Esophagus squamous epithelium (tissue), 5 donors: ENCODE data around the gene SLC16A7. TPM values are rescaled to one million over a fixed set of nuclear protein-coding genes. Genes with fewer than 3 reads are reported as not detected.

Source experiments
- DNase-seq: peaks from one replicate; lab custom pipeline; 2025; lab: John Stamatoyannopoulos, UW
- H3K27ac ChIP-seq, 4 donors: fragments of 200-600 bp; sonication (generic); one replicate each; pipeline ENCODE4 v1.5.1; 2016 to 2019; ENCODE audit warnings: mild to moderate bottlenecking in 1 of 4
- H3K27me3 ChIP-seq, 4 donors: fragments of 200-600 bp; sonication (generic); 1 replicate in 3 of 4; 2 replicates in 1 of 4; pipeline versions ENCODE4 v1.5.1 to v1.6.0; 2017 to 2021; ENCODE audit warnings: antibody characterized with exemption in 1 of 4
- H3K36me3 ChIP-seq, 3 donors: fragments of 200-600 bp; sonication (generic); one replicate each; pipeline ENCODE4 v1.5.1; 2016 to 2019
- H3K4me1 ChIP-seq, 3 donors: fragments of 200-600 bp; sonication (generic); one replicate each; pipeline ENCODE4 v1.5.1; 2017 to 2019
- H3K4me3 ChIP-seq, 4 donors: fragments of 200-600 bp; sonication (generic); 1 replicate in 3 of 4; 2 replicates in 1 of 4; pipeline ENCODE4 v1.5.1; 2016 to 2019; ENCODE audit warnings: mild to moderate bottlenecking in 2 of 4, moderate library complexity in 1 of 4
- H3K9me3 ChIP-seq, 3 donors: fragments of 200-600 bp; sonication (generic); one replicate each; pipeline ENCODE4 v1.5.1; 2016 to 2019
- CTCF ChIP-seq, 6 experiments: fragments of 450-650 bp in 4 of 6; fragments of 200-600 bp in 2 of 6; sonication (generic) in 2 of 6; IDR thresholded peaks; one replicate each; pipeline ENCODE4 v1.5.1; 2016 to 2019; ENCODE audit warnings: antibody characterized with exemption in 6 of 6, mild to moderate bottlenecking in 4 of 6, moderate library complexity in 4 of 6
- POLR2A ChIP-seq, 4 donors: fragments of 450-650 bp; IDR thresholded peaks; one replicate each; pipeline ENCODE4 v1.6.1; 2017; ENCODE audit warnings: antibody characterized with exemption in 4 of 4, mild to moderate bottlenecking in 4 of 4, moderate library complexity in 3 of 4
- WGBS, 2 donors: methylation state at CpG; one replicate each; pipeline ENCODE4 v1.1.5; 2018; 5-methylcytosine and 5-hydroxymethylcytosine counted together
- intact Hi-C: fragments of 100-400 bp; cut with DNase I; formaldehyde crosslinking; loops from one replicate; pipeline ENCODE4 v1.15.0; 2022
- total RNA-seq, 4 donors: library from RNA; depleted of rRNA; stranded (reverse); fragments of >200 nt; gene quantifications; one replicate each; pipeline ENCODE4 v1.1.0, GENCODE V29; 2016
- donor health status: DM: yes; HTN: yes; CAD: no.

The SLC16A7 gene
- total RNA-seq, 4 donors from 2014 or later = 55.3 to 82.1 (median 72.9) TPM

DNA sequence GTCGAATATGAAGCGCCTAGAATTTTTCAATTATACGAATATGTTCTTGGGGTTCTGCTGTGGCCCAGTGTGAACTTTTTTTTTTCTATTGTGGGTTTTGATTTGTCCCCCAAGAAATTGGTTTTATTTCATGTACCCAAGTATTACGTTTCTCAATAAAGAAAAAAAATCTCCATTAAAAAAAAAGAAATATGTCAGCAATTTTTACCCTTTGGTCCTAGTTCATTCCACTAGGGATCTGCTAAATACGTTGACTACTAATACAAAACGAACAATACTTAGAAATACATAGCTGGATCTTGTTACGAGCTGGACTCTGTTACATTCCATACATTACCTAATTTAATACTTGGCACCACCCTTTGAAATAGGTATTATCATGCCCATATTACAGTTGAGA lies 216.9 kb downstream of the SLC16A7 start:
- DNase-seq = no peak
- H3K27me3 ChIP-seq = no peaks in the 10 kb centered on the region
- H3K36me3 ChIP-seq = no peaks in the 10 kb centered on the region
- no peaks in the 10 kb centered on the region for H3K9me3 ChIP-seq
- no peak overlapping the region for H3K27ac ChIP-seq
- H3K4me1 ChIP-seq = no peaks in the 10 kb centered on the region
- TF ChIP-seq CTCF (IDR thresholded peaks at IDR 0.05) (no peak), POLR2A (IDR thresholded peaks at IDR 0.05) (no peak)
- H3K4me3 ChIP-seq = no peak overlapping the region
- intact Hi-C loops = no loop called here
- 87 to 93% methylated on average over 7 of the region's 7 CpGs for WGBS, 2 donors

- Histone ChIP-seq H3K36me3 (no peaks in the 10 kb centered on the region), H3K4me3 (no peak overlapping the region), H3K4me1 (no peaks in the 10 kb centered on the region), H3K9me3 (no peaks in the 10 kb centered on the region), H3K27me3 (no peaks in the 10 kb centered on the region), H3K27ac (no peak overlapping the region)
- DNase-seq = no peak
- 59 to 75% methylated on average over 2 of the region's 2 CpGs for WGBS, 2 donors
- intact Hi-C loops = no loop called here
- no peak for TF ChIP-seq POLR2A (IDR thresholded peaks at IDR 0.05)
- TF ChIP-seq CTCF (IDR thresholded peaks at IDR 0.05) = no peak
Observed at GRCh38 chr12:59820594-59821011, 224.8 kb downstream of the SLC16A7 start.

- Histone ChIP-seq H3K27ac (no peak overlapping the region), H3K4me3 (no peak overlapping the region), H3K36me3 (no peaks in the 10 kb centered on the region), H3K4me1 (no peaks in the 10 kb centered on the region), H3K27me3 (no peaks in the 10 kb centered on the region), H3K9me3 (no peaks in the 10 kb centered on the region)
- DNase-seq = no peak
- TF ChIP-seq CTCF (IDR thresholded peaks at IDR 0.05) (no peak), POLR2A (IDR thresholded peaks at IDR 0.05) (no peak)
- intact Hi-C loops = no loop called here
Observed at GRCh38 chr12:59823567-59823966, 227.7 kb downstream of the SLC16A7 start.

DNA sequence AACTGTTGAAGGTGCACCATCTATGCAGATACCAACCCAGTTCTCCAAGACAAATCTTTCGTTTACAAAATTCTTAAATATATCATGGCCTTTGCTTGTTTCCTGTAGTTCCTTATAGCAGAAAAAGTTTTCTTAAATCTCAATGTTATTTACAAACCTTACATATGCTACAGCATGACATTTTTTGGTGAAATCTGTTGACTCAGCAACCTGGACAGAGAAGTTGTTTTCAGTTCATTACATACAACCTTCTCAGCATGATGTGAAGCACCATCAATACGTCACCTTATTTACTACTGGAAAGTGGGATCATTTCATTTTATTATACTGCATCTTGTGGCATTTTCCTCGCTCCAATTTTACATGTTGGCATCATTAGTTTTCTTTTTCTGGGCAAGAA lies 231.9 kb downstream of the SLC16A7 start:
- H3K36me3 ChIP-seq = no peaks in the 10 kb centered on the region
- H3K4me1 ChIP-seq = no peaks in the 10 kb centered on the region
- no peaks in the 10 kb centered on the region for H3K9me3 ChIP-seq
- no peak for TF ChIP-seq POLR2A (IDR thresholded peaks at IDR 0.05)
- no peak for TF ChIP-seq CTCF (IDR thresholded peaks at IDR 0.05)
- intact Hi-C loops = no loop called here
- H3K27me3 ChIP-seq = no peaks in the 10 kb centered on the region
- DNase-seq = no peak
- no peak overlapping the region for H3K4me3 ChIP-seq
- WGBS, 2 donors = 64 to 73% methylated on average over 3 of the region's 3 CpGs
- H3K27ac ChIP-seq = no peak overlapping the region

- no peaks in the 10 kb centered on the region for H3K4me1 ChIP-seq
- H3K27me3 ChIP-seq = no peaks in the 10 kb centered on the region
- no peak overlapping the region for H3K4me3 ChIP-seq
- H3K27ac ChIP-seq = no peak overlapping the region
- no peak for DNase-seq
- intact Hi-C loops = no loop called here
- H3K9me3 ChIP-seq = no peaks in the 10 kb centered on the region
- H3K36me3 ChIP-seq = no peaks in the 10 kb centered on the region
- TF ChIP-seq CTCF (IDR thresholded peaks at IDR 0.05) = no peak
- no peak for TF ChIP-seq POLR2A (IDR thresholded peaks at IDR 0.05)
Observed at GRCh38 chr12:59828521-59828920, 232.7 kb downstream of the SLC16A7 start.
